SU-DHL-6 (cell line): ENCODE data around the gene LPCAT2.

Experiments used
- H2AFZ ChIP-seq: fragments of 200-600 bp; sonication (generic); 2 replicates; pipeline ENCODE4 v1.6.1; 2014; ENCODE audit warnings: low read depth, mild to moderate bottlenecking, moderate library complexity, mixed read lengths, antibody characterized with exemption, low read length; ENCODE audit not compliant: severe bottlenecking
- H3F3A ChIP-seq: fragments of 200-600 bp; shearing (Covaris generic); 2 replicates; pipeline ENCODE4 v1.6.0; 2016; ENCODE audit warnings: antibody characterized with exemption, mild to moderate bottlenecking; ENCODE audit not compliant: insufficient read depth
- H3K27ac ChIP-seq: fragments of 200-600 bp; sonication (generic); 2 replicates; pipeline ENCODE4 v1.5.1; 2016; ENCODE audit warnings: low read depth, mild to moderate bottlenecking, low read length, moderate library complexity, mixed read lengths
- H3K27me3 ChIP-seq: fragments of 200-600 bp; sonication (generic), shearing (Covaris generic); 2 replicates; pipeline ENCODE4 v1.6.0; 2014; ENCODE audit warnings: mild to moderate bottlenecking, low read length
- H3K36me3 ChIP-seq: fragments of 200-600 bp; sonication (generic); 2 replicates; pipeline ENCODE4 v1.6.1; 2014; ENCODE audit warnings: mild to moderate bottlenecking, low read length, mixed read lengths
- H3K4me2 ChIP-seq: fragments of 300-600, 200-600 bp; shearing (Covaris generic), sonication (generic); 2 replicates; pipeline ENCODE4 v1.6.0; 2014; ENCODE audit warnings: low read length, low read depth, mild to moderate bottlenecking; ENCODE audit not compliant: poor library complexity, severe bottlenecking
- H3K4me3 ChIP-seq: fragments of 200-600 bp; sonication (generic); 2 replicates; pipeline ENCODE4 v1.5.1; 2014; ENCODE audit warnings: antibody characterized with exemption, low read length, mild to moderate bottlenecking, mixed read lengths; ENCODE audit not compliant: insufficient read depth, poor library complexity, severe bottlenecking
- H3K79me2 ChIP-seq: fragments of 200-600 bp; sonication (generic); 2 replicates; pipeline ENCODE4 v1.6.1; 2014; ENCODE audit warnings: mild to moderate bottlenecking, low read length, moderate library complexity; ENCODE audit not compliant: insufficient read depth
- H3K9ac ChIP-seq: fragments of 200-600 bp; sonication (generic); 2 replicates; pipeline ENCODE4 v1.7.0; 2014; ENCODE audit warnings: mild to moderate bottlenecking, low read length
- H3K9me2 ChIP-seq: fragments of 200-600 bp; sonication (generic); replicated peaks from 2 replicates; pipeline ENCODE4 v1.6.1; 2014; ENCODE audit warnings: low read length; ENCODE audit not compliant: insufficient read depth
- H3K9me3 ChIP-seq: fragments of 200-600 bp; sonication (generic); 2 replicates; pipeline ENCODE4 v1.6.1; 2014; ENCODE audit warnings: low read length, mixed read lengths; ENCODE audit not compliant: insufficient read depth
- H4K20me1 ChIP-seq: fragments of 200-600 bp; sonication (generic); 2 replicates; pipeline ENCODE4 v1.6.1; 2014; ENCODE audit warnings: low read depth, mild to moderate bottlenecking, antibody characterized with exemption, low read length, moderate library complexity, mixed read lengths
- CTCF ChIP-seq: fragments of 200-600 bp; sonication (generic); IDR thresholded peaks from one replicate; pipeline ENCODE4 v1.5.1; 2017; ENCODE audit warnings: antibody characterized with exemption, mild to moderate bottlenecking, low read length, moderate library complexity; ENCODE audit not compliant: insufficient read depth, poor library complexity, severe bottlenecking
- EZH2phosphoT487 ChIP-seq: fragments of 200-600 bp; sonication (generic), shearing (Covaris generic); conservative IDR thresholded peaks from 2 replicates; pipeline ENCODE4 v1.6.1; 2018; ENCODE audit warnings: mild to moderate bottlenecking, antibody characterized with exemption, low read length, moderate library complexity, mixed read lengths

Gene LPCAT2

GRCh38 chr16:55471448-55472097 lies 37.3 kb upstream of the LPCAT2 start:
- H3K27ac ChIP-seq = no peak overlapping the region
- no peaks in the 10 kb centered on the region for H4K20me1 ChIP-seq
- no peak overlapping the region for H3K4me3 ChIP-seq
- no peaks in the 10 kb centered on the region for H3F3A ChIP-seq
- H3K9me3 ChIP-seq = no peaks in the 10 kb centered on the region
- TF ChIP-seq CTCF = no peak
- TF ChIP-seq EZH2phosphoT487 = no peak
- H3K36me3 ChIP-seq = no peaks in the 10 kb centered on the region
- H3K79me2 ChIP-seq = no peaks in the 10 kb centered on the region
- no peaks in the 10 kb centered on the region for H3K27me3 ChIP-seq
- no peak overlapping the region for H3K9ac ChIP-seq
- no peak overlapping the region for H3K4me2 ChIP-seq
- no peaks in the 10 kb centered on the region for H3K9me2 ChIP-seq
- H2AFZ ChIP-seq = no peak overlapping the region

- Histone ChIP-seq H3K79me2 (no peaks in the 10 kb centered on the region), H3K27me3 (no peaks in the 10 kb centered on the region), H3F3A (no peaks in the 10 kb centered on the region), H3K4me3 (no peak overlapping the region), H3K27ac (no peak overlapping the region), H2AFZ (no peak overlapping the region), H4K20me1 (no peaks in the 10 kb centered on the region), H3K36me3 (no peaks in the 10 kb centered on the region), H3K9me3 (no peaks in the 10 kb centered on the region), H3K9ac (no peak overlapping the region), H3K4me2 (no peak overlapping the region), H3K9me2 (no peaks in the 10 kb centered on the region)
- TF ChIP-seq CTCF (no peak), EZH2phosphoT487 (no peak)
Measured at GRCh38 chr16:55473587-55473986, 35.3 kb upstream of the LPCAT2 start.

- Histone ChIP-seq H2AFZ (no peak overlapping the region), H3K4me3 (no peak overlapping the region), H3K36me3 (no peaks in the 10 kb centered on the region), H3K27me3 (no peaks in the 10 kb centered on the region), H3F3A (no peaks in the 10 kb centered on the region), H3K79me2 (no peaks in the 10 kb centered on the region), H3K4me2 (no peak overlapping the region), H3K9ac (no peak overlapping the region), H4K20me1 (no peaks in the 10 kb centered on the region), H3K27ac (no peak overlapping the region), H3K9me3 (no peaks in the 10 kb centered on the region), H3K9me2 (no peaks in the 10 kb centered on the region)
- TF ChIP-seq EZH2phosphoT487 (no peak), CTCF (no peak)
Measured at GRCh38 chr16:55474821-55475220, 34.1 kb upstream of the LPCAT2 start.
